ENCODE data around the gene ACSS1.

ACSS1 gene

DNA sequence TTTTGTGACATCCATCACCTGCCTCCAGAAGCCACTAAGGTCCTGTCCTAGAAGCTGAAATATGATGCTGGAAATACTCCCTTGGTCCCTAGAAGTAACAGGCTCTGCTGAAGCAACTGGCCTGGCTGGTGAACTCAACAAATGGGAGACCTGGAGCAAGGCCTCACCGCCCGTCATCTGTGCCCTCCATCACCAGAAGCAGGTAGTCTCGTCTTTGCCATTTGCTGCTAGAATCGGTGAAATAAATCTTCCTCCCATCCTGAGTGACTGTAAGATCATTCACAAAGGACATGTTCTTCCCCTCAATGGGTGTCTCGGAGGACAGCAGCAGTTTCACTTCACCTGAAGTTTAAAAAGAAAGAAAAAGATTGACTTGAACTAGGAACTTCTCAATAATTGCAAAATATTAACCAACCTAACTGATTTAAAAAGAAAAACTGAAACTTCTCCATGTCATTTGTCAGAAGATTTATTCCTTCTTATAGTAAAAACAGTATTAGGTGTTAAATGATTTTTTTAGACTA lies 87.8 kb downstream of the ACSS1 start:
- no peak for DNase-seq

DNA sequence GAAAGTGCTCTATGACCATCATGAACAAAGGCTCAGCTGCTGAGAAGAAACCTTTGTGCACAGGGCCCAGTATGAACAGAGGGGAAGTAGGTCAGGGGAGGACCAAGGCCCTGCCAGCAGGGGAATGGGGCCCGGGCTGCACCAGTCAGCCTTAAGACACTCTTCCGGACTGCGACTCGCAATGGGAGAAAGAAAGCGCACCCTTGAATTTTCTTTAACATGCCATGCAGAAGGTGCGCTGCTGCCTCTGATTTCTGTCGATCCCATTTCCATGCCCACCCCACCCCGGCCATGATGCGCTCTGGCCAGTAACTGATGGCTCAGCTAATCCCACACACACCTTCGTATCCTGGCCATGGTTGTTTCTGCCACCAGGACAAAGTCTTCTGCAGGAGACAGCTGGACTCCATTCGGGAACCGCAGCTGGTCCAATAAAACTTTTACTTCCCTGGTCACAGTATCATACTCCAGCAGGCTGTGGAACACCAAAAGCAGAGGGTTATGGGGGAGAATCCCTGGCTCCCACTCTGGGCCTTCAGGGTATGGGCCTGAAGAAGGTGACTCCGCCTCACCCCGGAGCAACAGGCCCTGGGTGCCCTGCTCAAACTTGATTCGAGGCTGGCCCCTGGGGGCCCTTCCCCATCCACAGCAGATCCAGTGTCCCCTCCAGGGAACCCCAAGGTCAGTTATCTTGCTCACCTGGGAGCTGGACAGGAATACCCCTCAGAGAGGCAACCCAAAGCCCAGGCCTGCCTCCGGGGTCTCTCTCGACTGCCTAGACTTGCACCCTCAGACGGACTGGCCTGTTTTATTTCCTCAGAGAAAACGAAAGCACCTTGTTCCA lies 88.5 kb downstream of the ACSS1 start:
- no peak for DNase-seq

DNA sequence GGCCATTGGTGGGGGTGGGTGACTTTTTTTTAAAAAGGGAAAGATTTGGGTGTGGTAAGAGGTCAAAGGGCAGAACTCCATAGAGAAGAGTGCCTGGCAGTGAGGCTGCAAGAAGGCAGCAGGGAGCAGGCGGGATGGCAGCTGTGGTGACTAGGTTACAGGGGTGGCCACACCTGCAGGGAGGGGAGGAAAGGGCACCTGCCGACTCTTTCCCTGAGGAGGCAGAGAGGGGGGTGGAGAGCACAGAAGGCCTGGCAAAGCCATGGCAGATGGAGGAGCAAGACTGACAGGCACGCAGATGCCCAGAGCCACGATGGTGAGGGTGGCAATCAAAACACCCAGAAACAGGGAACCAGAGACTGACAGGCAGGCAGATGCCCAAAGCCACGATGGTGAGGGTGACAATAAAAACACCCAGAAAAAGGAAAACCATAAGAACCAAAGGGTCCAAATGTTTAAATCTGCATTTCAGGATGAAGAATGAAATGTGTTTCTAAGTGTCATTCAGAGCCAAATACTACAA lies 89.6 kb downstream of the ACSS1 start:
- no peak for DNase-seq

DNA sequence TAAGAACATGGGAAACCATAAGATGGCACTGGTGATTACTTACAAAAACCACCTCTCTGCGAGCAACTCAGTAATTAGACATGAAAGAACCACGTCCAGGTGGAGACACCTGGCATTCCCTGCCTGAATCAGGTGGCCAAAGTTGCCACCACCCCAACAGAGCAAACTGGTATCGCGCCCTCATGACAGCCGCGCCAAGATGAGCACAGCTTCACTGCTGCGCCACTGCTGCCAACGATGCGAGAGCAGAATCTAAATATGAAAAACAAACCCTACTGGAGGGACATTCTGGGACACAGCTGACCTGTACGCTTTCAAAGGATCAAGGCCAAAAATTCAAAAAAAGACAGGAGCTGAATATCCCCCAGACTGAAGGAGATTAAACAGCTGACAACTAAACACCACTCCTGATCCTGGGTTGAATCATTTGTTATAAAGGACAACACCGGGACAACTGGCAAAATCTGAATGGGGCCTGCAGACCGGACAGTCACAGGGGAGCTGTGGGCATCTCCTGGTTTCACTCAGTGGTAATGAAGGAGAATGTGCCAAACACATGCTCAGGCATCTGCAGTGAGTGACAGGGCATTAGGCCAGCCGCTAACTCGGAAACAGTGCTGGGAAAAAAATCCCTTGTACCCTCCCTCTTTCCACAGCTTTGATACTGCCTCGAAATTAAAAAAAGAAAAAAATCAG lies 91.5 kb downstream of the ACSS1 start:
- no peak for DNase-seq

DNA sequence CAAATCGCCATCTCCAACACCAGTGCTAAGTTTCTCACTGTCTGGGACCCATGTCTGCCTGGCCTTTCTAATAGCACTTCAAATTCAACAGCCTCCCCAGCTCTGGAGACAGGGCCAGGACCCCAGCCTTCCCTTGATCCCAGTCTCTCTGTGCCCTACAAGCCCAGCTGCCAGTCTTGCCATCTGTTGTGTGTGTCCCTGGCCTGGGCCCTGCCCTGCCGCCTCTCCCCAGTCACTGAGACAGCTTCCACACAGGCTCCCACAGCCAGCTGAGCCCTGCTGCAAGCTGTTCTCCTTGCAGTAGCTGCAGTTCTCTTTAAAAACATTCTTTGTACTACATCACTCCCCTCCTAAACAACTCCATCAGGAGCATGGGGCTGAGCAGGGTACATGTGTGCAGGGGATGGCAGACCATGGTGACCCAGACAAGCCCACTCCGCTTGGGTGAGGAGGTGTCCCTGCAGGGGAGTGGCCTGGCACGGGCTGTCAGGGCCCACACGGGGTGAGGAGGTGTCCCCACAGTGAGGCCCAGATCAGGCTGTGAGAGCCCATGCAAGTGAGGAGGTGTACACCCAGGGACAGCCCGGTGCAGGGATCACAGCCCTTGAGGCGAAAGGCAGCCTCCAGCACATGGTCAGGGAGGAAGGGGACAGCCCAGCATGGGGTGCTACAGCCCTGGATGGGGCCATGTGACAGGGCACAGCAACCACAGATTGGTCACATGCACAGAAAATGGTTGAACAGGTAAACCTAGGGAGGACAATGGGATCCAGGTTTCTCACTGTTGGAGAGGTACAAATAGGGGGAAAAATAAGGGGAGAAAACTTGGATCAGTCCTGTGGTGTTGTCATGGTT lies 92.6 kb downstream of the ACSS1 start:
- DNase-seq = no peak

DNA sequence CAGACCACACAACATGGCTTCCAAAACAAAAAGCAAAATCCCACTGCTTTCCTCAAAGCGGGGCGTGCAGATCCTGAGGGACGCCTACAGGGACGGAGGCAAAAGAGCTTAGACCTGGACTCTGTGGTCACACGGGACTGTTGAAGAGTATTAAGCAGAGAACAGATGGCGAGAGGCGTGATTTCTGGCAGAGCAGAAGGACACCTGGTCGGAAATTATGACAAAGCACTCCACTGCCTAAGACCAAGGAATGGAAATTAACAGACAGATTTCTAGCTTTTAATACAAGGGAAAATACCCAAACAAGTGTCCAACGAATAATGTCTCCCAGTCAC lies 93.5 kb downstream of the ACSS1 start:
- no peak for DNase-seq

DNA sequence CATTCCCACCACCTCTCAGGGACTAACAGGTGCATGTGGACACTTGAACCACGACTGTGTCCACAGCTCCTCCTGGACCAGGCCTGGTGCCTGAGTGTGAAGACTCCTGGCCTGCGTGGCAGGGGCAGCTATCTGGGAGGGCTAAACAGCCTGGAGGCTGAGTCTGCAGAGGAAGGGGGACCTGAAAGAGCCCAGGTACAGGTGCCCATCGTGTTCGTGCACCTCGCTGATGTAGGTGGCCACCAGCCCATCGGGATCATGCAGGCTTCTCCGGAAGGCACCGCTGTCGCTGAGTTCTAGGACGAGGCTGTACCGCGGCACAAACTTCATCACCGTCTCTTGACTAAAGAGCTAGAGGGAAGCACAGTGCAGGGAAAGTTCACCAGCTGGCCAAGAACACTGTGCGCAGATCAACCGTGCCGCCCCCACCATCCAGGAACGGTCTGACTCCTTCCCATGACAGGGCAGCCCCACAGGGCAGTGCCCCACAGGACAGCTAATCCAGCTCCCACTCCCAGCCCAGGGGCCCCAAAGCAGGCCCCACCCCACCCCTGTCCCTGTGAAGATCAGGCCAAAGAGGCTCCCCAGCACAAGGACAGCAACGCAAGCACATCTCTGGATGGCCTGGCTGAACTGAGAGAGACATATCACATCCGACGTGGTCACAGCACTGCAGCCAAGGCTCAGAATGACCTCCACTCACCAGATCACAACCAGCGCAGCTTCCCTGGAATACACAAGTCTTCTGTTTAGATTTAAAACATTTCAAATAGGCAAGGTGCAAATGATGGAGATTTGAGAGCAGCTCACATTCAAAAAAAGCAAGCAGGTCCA lies 94.0 kb downstream of the ACSS1 start:
- no peak for DNase-seq

DNA sequence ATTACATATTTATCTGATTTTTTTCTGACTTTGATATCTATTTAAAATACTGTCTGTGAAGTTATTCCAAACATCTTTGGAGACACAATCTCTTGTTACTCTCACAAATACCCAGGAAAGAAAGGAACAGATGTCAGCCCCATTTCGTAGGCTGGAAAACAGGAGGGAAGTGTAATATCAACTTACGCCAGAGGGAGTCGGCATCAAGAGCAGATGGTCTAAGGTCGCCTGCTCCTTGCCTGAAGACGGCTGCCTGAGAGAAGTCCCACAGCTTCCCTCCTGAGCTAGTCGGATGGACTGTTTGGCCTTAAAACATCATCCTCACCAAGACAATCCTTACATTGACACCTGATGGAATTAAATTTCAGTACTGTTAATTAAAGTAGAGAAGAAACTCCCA lies 95.4 kb downstream of the ACSS1 start:
- no peak for DNase-seq

DNA sequence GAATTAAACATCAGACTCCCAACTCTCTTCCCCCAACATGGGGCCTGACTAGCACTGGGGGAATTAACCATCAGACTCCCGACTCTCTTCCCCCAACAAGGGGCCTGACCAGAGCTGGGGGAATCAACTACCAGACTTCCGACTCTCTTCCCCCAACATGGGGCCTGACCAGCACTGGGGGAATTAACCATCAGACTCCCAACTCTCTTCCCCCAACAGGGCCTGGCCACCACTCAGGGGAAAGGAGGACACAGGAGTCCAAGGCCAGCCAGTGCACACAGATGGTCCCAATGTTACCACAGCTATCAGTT lies 95.8 kb downstream of the ACSS1 start:
- DNase-seq = no peak

DNA sequence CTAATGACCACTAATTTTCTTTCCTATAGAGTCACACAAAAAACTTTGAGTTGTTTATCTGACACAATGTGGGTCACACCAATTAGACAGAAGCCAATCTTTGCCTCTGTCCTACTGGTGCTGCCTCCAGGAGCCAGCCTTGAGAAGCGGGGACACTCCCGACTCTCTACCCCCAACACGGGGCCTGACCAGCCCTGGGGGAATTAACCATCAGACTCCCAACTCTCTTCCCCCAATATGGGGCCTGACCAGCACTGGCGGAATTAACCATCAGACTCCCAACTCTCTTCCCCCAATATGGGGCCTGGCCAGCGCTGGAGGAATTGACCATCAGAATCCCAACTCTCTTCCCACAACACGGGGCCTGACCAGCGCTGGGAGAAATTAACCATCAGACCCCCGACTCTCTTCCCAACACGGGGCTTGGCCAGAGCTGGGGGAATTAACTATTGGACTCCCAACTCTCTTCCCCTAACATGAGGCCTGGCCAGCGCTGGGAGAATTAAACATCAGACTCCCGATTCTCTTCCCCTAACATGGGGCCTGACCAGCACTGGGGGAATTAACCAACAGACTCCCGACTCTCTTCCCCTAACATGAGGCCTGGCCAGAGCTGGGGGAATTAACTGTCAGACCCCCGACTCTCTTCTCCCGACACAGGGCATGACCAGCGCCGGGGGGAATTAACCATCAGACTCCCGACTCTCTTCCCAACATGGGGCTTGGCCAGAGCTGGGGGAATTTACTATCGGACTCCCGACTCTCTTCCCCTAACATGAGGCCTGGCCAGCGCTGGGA lies 96.4 kb downstream of the ACSS1 start:
- no peak for DNase-seq

DNA sequence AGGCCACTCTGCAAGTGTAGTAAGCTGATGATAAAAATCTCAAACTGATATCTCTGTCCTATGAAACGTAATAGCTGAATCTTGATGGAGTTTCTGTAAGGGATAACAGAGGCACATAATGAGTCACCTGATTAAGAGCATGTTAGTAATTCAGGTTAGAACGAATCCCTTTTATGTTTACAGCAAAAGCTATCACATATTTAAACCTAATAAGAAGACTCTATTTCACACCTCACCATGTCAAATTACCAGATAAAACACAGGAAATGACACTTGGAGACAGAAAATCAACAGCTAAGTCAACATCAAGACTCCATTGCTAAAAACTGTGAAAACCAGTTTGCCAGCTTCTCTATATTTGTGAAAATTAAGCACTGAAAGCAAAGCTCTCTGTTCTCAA lies 97.1 kb downstream of the ACSS1 start:
- no peak for DNase-seq

DNA sequence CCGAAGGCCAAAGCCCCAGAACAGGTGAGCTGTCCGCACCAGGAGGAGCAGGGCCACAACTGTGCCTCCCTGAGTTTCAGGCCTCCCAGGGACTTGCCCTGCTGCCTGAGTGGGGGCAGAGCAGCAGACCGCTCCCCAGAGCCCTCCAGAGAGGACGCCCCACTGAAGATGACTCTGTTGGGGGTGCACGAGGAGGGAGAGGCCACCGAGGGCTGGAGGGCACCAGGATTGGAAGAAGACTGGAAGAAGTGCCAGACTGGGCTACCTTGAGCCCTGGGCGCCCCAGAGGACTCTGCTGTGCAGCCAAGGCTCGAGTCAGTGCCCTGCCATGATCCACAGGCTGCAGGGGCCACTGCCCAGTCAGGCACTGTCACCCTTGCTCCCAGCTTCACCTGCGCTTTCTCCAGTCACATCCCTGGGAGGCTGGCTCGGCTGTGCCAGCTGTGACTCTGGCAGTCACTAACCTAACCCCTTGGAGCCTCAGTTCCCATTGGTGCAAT lies 97.6 kb downstream of the ACSS1 start:
- DNase-seq = no peak

DNA sequence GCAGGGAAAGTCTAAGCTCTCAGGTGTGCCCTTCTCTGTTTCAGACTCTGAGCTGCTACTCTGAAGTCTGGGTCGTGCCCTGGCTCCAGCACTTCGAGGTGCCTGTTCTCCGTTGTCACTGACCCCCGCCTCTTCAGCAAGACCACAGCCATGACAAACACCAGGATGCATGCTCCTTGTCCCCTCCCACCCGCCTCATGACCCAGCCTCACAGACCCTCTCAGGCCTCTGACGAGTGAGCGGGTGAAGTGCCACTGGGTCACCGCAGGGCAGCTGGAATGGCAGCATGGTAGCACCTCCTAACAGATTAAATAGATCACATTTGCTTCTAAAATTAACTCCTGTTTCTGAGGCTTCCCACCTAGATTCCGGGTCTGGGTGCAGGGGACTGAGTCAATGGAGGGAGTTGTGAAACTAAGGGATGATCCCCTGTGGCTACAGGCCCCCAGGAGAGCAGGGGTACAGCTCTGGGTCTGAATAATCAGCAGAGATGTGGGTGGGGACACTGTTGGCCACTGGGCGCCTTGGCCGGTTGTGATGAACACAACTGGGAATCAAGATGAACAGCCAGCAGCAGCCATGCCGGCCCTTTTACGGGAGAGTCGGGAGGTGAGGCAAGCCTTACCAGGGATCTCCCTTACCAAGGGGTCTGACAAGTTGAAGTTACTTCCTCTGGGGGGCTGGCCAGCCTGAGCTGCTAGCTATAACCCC lies 98.2 kb downstream of the ACSS1 start:
- no peak for DNase-seq

DNA sequence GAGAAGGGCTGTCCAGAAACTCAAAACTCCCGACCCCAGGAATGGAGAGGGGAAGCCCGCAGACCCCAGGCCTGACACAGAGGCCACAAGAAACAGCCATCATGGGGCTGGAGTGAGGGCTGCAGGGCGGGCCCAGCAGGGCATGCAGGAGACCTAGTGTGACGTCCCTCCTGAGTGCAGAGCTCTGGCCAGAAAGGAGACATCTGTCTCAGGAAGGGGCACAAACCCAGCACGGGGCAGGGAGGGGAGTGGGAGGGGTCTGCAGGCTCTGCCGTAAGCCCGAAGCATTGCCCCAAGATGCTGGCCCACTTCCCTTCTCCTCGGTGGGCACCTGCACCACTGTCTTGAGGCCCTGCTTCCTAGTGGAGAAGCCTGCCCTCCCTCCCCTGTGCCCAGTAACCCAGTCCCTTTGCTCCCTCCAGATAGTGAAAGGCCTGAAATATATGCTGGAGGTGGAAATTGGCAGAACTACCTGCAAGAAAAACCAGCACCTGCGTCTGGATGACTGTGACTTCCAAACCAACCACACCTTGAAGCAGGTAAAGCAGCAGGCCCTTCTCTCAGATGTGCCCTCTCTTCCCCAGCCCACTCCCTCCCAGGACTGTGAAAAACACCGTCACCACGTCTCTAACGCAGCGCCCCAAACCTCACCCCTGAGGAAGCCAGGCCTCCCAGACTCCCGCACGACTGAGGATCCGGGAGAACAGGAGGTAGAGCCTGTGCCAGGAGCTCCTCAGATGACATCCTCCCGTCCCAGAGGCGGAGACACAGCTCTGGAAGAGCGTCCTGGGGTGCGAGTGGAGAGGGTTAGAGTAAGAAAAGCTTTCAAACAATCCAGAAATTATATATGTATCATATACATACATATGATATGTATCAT lies 99.2 kb downstream of the ACSS1 start:
- no peak for DNase-seq

DNA sequence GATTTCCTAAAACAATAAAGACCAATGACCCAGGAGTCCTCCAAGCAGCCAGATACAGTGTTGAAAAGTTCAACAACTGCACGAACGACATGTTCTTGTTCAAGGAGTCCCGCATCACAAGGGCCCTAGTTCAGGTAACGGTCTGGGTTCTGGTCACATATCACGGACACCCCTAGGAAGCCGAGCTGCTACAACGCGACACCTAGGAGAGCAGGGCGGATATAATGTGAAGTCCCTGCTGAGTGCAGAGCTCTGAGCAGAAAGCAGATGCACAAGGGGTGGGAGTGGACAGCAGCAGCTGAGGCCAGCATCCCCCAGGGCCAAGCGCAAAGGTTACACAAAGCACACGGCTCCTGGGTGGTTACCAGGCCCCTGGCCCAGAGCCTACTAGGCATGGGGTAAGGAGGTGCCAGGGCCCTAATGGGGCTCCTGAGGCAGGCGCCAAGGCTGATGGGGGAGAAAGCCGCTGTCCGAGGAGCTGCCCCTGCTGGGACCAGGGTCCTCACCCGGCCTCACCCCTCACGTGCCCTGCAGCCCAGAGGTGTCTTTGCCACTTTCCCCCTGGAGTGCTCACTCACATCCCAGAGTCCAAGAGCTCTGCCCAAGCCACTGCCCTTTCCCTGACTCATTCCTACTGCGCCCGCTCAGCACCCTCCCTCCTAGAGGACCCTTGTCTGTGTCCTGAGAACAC lies 100.5 kb downstream of the ACSS1 start:
- DNase-seq = no peak
